Left hindlimb (tissue), 1 donor: Measurements from ENCODE around the gene NFKB1.
"Not testable (repeated sequence)": the region's sequence is repeated elsewhere in the genome, so short reads cannot be mapped to it uniquely, and the experiment has no call there.

ENCODE experiments used
- DNase-seq: peaks from one replicate; pipeline ENCODE4 v3.0.0-alpha.2; 2018

The NFKB1 gene

DNA sequence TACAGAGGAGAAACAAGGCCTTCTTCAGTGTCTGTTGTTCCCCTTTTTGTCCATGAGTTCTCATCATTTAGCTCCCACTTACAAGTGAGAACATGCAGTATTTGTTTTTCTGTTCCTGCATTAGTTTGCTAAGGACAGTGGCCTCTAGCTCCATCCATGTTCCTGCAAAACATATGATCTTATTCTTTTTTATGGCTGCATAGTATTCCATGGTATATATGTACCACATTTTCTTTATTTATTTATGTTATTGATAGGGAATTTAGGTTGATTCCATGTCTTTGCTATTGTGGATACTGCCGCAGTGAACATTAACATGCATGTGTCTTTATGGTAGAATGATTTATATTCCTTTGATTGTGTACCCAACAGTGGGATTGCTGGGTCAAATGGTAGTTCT is 69.1 kb downstream of the NFKB1 start:
- DNase-seq, result not testable (repeated sequence)

DNA sequence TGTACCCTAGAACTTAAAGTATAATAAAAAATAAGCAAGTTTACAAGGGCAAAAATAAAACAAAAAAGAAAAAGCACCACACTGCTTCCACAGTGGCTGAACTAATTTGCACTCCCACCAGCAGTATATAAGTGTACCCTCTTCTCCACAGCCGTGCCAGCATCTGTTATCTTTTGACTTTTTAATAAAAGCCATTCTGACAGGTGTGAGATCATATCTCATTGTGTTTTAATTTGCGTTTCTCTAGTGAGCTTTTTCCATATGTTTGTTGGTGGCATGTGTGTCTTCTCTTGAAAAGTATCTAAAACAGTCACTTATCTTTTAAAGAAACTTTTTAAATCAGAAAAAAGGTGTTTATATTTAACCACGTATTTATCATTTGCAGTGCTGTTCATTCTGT is 71.3 kb downstream of the NFKB1 start:
- DNase-seq, result no peak

DNA sequence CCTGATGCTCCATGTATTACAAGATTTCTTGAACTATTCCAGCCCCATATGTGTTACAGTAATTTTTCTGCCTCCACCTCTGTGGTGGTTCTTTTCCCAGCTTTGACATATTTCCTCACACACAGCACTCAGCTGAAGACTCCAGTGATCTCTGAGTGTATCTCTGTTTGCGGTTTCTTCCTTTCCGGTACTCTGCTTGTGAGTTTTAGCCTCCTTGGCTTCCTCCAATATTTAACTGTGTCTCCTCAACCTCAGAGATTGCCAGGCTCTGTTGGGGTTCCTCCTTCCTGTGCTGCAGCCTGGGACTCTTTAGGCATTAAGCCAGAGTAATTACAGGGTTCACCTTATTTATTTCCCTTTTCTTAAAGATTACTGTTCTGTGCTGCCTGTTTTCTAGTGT is 73.2 kb downstream of the NFKB1 start:
- DNase-seq, result no peak

DNA sequence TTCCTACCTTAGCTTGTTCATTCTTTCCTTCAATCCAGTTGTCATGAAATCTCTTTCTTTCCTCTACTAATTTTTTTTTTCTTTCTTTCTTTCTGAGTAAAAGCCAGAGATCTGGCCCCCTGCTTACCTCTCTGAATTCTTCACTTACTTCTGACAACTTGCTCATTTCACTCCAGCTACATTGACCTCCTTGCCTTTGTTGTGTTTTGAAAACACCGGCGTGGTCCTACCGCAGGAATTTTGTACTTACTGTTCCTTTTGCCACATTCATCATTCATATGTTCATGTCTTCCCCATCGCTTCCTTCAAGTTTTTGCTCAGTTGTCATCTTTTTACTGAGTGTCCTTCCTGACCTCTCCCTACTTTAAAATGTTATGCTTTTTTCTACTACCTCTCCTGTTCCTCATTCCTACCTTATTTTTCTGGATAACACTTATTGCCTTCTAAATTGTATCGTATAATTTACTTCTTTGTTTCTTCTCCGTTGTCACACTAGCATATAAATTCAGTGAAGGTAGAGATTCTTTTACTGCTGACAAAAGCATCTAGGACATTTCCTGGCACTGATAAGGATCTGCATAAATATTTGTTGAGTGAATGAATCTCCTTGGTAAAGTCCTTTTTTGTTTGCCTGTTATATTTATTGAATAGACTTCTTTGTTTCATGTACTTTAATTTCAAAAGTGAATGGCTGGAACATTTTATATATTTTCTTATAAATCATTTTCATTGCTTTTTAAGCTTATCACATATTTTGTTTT is 74.4 kb downstream of the NFKB1 start:
- DNase-seq, result no peak

DNA sequence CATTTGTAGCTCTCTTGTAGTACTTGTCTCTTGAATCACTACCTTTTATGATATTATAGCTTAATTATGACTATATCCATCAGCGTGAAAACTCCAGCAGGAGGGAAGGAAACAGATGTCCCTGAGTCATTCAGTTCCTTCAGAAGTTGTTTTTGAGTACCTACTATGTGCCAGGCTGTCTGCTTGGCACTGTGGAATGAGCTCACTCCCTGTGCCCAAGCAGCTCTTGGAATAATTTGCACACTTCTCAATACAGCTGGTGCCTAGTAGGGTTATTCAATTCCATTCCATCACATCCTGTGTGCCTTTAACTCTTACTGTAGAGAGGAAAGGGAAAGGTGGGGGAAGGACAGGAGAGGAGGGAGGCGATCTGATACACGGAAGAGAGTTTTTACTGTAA is 77.1 kb downstream of the NFKB1 start:
- no peak for DNase-seq

DNA sequence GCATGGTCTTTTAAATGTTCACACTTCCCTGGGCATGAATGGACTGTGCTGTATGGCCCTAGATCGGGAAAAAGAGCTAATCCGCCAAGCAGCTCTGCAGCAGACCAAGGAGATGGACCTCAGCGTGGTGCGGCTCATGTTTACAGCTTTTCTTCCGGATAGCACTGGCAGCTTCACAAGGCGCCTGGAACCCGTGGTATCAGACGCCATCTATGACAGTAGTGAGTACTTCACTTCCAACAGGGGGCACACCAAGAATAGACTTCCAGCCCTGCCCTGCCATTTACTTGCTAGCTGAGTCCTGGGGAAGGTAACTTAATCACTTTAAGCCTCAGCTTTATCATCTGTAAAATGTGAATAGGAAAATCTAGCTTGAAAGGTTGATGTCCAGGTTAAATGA is 77.7 kb downstream of the NFKB1 start:
- no peak for DNase-seq

DNA sequence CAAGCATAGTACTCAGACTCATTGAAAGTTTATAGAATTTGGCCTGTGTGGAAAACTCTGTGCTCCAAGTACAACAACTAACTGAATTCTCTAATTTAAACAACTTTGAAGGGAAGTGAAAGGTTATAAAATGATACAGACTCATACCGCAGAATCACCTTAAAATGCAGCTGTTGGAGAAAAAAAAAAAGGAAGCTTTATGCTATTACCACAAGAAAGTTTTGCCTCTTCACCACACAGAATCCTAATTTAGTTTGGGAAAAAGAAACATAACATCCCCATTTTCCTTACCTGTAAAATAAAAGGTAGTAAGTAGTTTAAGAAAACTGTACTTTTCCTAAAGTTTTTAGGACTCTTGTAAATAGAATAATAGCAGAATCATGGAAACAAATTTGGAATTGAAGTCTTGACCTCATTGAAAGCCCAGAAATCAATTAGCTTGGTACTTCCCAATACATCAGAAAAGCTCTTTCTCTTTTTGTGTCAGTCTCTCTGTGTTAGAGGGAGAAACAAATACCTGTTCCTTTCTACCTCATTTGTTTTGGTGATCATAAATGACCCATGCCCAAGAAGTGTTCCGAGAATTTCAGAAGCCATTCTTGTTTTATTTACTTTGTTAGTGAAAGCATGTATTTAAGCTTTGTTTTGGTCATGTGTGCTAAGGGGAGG is 78.8 kb downstream of the NFKB1 start:
- no peak for DNase-seq

DNA sequence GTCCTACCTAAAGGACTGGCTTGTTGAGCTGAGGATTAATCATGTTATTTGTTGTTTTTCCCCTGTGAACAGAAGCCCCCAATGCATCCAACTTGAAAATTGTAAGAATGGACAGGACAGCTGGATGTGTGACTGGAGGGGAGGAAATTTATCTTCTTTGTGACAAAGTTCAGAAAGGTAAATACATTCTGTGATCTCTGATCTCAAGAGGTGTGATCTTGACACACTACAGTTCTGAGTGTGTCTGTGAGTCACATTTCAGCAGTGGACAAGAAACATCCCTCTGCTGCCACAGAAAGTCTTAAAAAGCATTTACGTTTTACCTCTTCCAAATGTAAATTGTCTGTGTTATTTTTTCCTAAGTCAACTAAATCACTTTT is 79.3 kb downstream of the NFKB1 start:
- no peak for DNase-seq

DNA sequence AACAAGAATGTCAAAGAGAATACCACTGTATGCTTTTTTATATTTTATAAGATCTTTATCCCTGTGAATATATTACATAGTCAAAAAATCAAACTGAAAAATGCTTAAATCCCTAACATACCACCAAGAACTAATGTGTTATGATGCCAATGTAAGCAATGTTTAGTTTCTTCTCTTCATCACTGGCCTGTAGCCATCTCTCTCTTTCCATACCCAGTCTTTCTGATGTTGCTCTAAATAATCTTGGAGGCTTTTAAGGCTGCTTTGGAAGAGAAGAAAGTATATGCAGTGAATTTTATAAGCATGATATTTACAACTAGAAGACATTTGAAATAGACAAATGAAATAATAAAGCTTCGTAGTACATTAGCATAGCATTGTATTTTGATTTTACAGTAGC is 82.9 kb downstream of the NFKB1 start:
- DNase-seq, result no peak

DNA sequence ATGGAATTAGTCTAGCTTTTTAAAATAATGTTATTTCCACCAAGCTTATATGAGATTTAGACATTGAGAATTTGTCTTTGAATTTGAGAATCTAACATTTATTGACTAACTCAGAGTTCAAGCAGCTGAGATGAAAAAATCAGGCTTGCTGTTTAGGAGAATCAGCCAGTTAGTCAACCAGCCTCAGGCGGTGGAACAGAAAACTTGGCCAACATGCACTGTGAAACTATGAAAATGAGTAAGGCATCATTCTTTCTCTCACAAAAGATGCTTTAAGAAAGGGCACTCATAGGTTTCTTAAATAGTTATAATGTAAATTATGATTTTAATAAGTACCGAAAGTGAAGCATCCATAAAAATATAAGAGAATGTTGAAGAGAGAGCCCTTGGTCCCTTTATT is 84.2 kb downstream of the NFKB1 start:
- no peak for DNase-seq

DNA sequence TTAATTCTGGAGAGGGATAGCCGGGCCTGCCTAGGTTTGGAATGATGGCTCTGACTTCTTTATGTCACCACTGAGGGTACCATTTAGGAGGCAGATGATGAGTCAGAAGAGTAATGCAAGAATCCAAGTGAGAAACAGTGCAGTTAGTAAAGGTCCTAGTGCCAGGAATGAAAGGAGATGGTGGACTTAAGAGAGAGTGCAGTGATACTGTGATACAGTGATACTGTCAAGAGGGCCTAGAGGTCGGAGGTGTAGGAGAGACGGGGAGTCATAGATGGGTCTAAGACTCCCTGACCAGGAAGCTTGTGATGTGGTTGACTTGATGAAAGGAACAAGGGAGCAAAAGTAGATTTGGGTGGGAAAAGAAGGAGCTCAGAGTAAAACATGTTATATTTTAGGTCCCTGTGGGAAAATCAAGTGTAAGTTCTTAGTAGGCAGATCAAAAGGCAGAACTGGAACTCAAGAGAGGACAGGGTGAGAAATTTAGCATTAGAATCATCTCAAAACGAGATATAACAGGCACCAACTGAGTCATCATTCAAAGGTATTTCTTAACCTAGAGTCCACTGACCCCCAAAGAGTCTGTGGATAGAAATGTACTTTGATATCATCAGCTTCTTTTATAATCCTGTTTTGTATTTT is 85.0 kb downstream of the NFKB1 start:
- no peak for DNase-seq

DNA sequence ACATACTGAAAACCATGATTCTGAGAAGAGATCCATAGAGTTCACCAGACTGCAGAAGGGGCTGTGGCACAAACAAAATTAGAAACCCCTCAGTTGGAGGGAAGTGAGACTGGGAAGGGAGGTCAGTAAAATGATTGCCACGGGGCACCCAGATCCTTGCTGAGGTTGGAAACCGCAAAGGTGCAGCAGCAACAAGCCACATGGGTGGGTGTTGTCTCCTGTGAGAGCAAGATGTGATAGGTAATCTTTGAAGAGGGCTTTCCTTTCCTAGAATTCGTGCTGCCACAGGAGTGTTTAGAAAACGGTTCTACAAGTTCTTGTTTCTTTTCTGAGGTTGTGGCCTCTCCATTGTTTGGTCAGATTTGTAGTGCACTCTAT is 85.5 kb downstream of the NFKB1 start:
- DNase-seq, result no peak

DNA sequence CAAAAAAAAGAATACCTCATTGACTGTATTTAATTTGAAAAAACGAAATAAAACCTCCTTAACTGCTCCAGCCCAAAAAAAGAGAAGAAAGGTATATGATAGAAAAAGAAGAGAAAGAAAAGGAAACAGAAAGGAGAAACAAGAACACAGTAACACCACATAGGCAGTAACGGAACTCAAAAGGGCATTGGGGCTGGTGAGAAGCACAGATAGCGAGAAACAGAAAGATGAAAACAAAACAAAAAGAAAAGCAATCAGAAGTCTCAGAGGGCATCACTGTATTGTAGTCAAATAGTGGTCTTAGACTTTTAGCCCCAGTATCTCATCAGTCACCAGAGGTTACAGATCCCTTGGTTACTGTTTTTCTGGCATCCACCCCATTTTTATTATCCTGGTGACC is 88.6 kb downstream of the NFKB1 start:
- DNase-seq, result no peak

DNA sequence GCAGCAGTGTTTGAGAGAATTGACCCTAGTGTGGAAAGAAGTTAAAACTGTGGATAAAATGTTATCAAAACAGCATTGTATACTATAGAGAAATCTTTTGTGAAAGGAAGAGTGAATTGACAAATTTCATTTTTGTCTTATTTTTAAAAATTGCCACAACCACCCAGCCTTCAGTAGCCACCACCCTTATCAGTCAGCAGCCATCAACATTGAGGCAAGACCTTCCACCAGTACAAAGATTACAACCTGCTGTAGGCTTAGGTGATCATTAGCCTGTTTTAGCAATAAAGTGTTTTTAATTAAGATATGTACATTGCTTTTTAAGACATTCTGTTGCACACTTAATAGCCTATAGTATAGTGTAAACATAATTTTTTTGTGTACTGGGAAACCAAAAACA is 91.1 kb downstream of the NFKB1 start:
- DNase-seq, result no peak

DNA sequence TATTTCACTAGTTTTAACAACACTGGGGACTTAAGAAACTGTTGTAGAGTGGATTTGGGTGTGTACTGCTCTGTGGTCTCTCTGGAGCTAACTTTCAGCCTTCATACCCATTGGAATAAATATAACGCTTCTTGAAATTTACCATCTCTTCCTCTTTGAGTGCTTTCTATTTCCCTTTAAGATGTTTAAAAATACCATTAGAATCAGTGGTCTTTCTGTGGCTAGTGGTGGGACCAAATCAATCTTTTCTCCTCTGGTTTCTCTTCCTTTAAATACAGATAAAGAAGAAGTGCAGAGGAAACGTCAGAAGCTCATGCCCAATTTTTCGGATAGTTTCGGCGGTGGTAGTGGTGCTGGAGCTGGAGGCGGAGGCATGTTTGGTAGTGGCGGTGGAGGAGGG is 92.0 kb downstream of the NFKB1 start:
- DNase-seq, result no peak

DNA sequence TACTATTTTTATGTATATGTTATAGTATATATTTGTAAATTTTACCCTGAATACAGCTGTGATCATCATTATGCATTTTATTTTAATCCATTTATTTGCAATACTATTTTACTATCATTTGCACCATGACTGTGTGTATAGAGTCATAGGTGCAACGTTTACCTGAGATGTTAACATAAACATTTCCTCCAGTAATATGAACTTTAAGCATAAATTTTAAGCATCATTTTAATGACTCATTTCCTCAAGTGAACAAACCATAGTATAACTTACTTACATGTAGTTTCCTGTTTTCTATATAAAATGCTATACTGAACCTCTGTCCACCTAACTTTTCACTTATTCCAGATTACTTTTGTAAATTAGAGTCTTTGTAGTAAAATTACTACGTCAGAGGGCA is 92.8 kb downstream of the NFKB1 start:
- no peak for DNase-seq

DNA sequence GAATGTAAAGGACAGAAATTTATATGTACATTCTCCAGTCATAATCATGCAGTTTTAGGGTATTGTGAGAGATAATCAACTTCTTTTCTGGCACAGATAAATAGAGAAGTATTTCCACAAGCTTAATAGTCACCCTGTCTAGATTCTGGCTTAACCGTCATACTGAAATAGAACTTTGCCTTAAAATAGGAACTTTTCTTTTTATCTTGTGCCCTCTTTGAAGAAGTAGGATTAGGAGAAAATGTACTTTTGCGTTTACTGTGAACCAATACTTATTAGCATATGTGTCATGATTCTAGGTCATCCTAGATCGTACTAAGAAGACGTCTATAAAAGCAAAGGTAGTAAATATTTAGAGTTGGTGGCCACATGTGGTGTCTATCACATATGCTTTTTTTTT is 95.4 kb downstream of the NFKB1 start:
- DNase-seq, result no peak

DNA sequence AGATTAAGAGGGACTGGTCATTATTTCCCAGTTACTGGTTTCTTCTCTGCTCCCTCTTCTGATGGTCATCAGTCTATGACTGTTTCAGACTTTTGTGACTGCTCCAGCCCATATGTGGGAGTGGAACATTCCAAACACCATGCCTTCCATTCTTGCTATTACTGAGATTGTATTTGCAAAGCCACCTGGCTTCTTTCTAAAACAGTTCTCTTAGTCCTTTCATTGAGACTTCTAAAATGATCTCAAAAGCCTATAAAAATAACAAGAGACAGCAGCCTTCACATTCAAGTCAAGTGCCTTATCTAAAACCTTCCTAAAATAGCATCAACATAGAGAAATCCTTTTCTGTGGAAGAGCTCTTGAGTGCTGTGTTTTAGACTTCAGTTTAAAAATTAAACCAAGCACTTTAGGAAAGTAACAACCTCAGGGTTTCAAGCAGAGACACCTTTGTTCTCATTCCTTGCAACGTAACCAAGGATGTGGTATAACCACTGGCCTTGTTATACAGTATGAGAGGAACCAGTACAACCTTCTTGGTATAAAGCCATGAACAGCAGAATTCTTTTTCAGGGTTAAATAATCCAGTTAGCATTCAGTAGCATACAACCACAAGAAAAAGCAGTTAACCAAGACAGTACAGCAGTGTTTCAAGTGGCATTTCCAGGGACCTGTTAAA is 97.1 kb downstream of the NFKB1 start:
- DNase-seq, result no peak

DNA sequence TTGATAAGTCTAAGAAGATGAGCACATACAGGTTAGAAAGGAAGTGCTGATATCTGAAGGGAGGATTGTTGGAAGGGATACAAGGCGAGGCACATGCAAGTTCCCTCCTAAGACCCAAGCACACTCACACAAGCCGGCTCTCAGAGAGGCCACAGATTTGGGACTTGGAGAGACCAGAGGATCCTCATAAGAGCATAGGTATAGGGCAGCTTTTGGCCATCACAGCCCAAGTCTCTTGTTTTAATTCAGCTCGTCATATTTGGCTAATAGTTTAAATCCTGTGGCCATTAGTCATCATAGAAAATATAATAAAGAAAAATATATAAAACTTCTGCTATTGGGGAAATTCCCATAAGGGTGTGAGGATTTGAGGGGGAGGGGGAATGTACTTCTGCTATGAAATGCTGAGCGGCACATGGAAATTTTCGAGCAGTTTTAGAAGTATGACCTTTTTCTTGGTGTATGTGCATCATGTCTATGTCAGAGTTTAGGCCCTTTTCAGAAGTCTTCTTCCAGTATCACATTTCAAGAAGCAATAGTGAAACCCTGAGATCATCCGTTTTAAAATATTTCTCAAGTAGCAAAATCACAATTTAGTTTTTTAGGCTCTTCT is 97.7 kb downstream of the NFKB1 start:
- no peak for DNase-seq

DNA sequence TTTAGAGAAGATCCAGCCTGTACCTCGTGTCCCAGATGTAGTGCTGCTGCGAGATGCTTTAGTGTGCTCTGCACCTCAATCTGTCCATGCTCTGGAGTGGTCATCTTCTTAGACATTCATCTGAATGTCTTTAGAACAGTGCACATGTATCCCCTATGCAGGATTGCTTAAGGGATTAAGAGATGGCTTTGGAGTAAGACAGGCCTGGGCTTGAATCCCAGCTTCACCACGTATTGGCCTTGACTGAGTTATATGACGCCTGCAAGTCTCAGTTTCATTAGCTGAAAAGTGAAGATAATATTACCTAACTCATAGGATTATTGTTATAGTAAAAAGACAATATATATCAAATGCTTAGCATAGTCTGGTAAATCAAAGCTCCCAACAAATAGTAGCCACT is 98.3 kb downstream of the NFKB1 start:
- no peak for DNase-seq

DNA sequence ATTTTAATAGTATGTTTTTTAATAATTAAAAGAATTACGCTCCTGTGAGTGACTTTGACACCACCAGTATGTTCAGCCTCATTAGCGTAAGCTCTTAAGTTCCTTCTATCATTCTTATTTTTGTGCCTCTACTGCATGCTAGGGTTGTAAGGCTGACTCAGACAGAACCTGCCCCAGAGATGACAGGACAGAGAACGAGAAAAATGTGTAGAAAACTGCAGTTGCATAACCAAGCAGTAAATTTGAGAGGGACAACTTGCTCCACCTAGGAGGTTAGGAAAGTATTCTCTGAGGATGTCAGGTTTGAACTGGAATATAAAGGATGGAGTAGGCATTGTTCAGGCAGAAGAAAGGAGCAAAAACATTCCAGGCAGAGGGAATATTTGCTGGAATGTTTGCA is 98.7 kb downstream of the NFKB1 start:
- DNase-seq, result no peak

DNA sequence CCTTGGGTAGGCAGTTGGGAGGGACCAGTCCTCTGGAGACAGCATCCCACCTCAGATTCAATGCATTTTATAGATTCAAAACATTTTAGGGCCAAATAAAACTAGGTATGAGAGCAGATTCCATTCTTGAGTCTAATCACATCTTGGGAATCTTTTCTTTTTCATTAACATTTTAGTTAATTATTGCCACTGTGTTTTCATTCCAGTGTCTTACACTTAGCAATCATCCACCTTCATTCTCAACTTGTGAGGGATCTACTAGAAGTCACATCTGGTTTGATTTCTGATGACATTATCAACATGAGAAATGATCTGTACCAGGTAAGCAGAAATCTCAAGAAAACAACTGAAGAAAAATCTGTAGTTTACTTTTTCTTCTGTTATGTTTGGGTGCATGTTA is 99.5 kb downstream of the NFKB1 start:
- no peak for DNase-seq

DNA sequence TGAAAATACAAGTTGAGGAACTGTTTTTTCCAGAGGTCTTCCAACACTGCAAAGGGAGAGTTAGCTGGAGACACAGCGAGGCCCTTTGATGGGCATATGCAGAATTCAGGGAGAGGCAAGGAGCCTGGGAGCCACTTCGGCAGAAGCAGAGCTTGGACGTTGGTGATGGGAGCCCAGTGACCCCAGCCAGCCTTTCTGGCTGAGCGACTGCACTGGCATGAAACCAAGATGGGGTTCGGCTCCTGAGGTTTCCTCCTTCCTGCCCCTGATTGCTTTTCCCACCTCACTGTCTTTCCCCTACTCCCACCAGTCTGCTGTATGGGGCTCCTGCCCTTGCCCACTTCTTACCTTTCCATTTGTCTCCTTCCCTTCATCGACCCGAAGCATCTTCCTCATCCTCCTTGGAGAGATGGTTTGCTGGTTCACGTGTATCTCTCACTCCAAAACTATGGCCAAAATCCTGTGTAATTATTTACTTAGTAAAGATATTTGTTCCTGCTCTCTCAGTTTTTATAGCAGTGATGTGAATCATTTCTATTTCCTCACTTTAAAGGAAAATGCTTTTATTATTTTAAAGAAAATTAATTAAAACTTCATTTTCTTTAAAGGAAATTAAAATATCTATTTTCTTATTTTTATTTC is 100.5 kb downstream of the NFKB1 start:
- DNase-seq, result no peak
